NCI-H128 (cell line): ENCODE data around the gene C20orf202.

Experiments
- DNase-seq: peaks from one replicate; lab custom pipeline; 2025; ENCODE audit not compliant: unreplicated experiment; lab: John Stamatoyannopoulos, UW

C20orf202 gene

GRCh38 chr20:1184260-1184637 is 19.0 kb upstream of the C20orf202 start:
- DNase-seq: no peak

DNA sequence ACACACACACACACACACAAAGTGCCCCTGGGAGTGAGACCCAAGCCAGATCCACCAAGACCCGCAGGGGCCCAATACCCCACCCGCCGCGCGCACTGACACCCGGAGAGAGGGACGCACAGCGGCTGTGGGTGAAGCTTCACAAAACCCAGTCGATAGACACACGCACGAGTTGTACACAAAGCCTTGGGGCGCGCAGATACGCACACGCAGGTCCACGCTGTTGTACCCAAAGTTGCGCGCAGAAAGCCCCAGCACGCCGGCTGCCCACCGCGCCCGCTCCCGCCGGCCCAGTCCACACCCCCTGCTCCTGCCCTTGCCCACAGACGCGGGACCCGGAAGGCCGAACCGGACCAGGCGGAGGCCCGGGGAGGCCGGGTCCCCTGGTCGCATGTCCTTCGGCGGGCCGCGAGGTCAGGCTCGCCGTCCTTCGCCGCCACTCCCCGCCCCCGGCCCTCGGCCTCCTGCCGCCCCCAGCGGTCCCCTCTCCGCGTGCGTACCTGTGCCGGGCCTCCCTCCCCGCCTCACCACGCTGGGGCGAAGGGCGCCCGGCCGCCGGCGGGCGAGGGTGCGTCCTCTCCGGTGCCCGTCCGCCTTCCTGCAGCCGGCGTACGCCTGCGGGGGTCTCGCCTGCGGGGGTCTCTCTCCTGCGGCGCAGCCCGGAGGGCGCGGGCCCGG is 18.5 kb upstream of the C20orf202 start, which contains the start of gene TMEM74B:
Gene TMEM74B (minus strand): TSS at position 344 of the 678 bp plus-strand sequence. CDS start 1,180 bp downstream, outside the sequence.
- DNase-seq: no peak

DNA sequence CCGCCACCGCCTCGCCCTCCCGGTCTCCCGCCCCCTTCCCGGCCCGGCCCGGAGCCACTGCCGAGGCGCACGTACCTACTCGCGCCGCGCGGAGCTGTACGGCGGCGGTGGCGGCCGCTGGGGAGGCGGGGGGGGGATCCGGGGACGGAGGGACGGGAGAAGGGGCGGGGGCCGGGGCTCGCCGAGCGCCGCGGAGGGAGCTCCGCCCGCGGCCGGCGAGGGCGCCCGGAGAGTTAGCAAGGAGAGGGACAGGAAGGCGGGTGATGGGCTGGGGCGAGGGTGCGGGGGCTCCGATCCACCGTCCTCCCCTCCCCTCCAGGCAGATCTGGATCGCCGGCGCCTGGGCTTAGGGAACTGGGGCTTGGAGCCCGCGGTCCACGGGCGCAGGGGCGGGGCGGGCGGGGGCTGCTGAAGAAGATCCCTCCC is 17.9 kb upstream of the C20orf202 start:
- DNase-seq: no peak

GRCh38 chr20:1185790-1186334 is 17.4 kb upstream of the C20orf202 start:
- DNase-seq: peak; percentile 7

DNA sequence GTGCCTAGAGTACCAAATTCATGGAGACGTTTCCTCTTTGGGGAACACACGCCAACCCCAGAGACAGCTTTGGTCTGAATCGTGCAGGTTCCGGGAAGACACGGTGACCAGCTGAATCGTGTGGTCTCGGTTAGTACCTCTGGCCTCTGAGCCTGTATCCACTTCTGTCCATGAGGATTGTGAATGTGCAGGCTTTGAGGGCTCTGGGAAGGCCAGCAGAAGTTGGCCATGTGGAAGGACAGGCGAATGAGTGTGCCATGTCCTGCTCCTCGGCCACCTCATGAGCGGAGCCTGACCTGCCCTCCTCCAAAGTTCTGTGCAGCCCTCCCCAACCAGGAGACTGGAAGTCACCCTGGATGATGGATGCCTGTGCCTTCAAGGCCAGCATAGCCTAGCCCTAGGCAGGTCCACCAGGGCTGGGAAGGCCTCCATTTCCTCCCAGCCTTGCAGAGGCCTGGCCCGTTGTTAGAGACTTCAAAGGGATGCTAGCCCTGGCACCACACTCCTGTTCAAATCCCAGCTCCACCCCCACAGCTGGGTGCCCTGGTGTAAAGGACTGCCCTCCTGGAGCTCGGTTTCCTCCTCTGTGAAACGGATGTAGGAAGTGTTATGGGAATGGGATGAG is 16.8 kb upstream of the C20orf202 start:
- DNase-seq: no peak

DNA sequence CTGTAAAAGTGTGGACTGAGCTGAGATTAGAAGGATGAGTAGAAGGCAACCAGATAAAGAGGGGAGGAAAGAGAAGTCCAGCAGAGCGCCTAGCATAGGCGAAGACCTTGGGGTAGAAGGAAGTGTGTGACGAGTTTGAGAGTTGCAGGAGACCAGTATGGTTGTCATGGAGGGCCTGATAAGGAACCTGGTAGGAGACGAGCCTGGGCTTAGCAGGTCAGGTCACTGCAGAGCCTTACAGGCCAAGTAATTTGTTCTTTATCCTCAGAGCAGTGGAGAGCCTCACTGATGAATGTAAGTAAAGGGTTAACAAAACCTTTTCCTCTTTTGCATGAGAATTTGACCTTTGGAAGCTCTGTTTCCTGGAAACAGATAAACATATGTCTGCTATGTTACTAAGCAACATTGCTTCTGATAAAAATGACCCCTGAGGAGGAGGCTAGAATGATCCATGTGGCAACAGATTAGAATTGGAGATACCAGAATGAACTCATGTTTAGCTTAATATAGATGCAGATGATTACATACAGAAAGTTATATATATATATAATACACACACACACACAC is 15.6 kb upstream of the C20orf202 start:
- no peak for DNase-seq

DNA sequence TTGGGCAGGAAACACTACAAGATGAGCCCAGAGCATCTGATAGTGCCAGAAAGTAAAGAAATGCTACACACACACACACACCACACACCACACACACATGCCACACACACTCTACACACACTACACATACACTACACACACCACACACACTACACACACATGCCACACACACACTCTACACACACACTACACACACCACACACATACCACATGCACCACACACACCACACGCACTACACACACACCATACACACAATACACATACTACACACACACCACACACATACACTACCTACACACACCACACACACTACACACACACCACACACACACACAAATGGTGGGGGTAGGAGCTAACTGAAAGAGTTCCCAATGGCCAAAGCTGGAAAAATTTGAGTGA is 14.9 kb upstream of the C20orf202 start:
- no peak for DNase-seq

DNA sequence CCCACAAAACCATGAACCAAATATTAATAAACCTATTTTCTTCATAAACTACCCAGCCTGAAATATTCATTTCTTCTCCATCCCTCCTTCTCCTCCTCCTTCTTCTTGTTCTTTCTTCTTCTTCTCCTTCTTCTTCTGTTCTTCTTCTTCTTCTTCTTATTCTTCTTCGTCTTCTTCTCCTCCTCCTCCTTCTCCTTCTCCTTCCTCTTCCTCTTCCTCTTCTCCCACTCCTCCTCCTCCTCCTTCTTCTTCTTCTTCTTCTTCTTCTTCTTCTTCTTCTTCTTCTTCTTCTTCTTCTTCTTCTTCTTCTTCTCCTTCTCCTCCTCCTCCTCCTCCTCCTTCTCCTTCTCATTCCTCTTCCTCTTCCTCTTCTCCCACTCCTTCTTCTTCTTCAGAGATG is 13.4 kb upstream of the C20orf202 start:
- DNase-seq: no peak

- no peak for DNase-seq
Observed at GRCh38 chr20:1190847-1191246, 12.4 kb upstream of the C20orf202 start.

- DNase-seq: no peak
Observed at GRCh38 chr20:1191299-1191698, 12.0 kb upstream of the C20orf202 start.

DNA sequence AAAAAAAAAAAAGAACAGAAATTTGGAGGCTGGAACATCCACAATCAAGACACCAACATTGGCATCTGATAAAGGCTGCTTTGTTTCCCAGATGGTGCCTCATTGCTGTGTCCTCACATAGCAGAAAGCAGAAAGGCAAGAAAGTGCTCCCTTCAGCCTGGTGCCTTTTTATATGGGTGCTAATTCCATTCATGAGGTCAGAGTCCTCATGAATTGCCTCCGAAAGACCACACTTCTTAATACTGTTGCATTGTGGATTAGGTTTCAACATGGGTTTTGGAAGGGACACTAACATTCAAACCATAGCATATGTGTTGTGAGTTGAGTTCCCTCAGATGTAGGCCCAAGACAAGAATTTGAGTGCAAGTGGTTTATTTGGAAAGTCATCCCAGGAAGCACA is 8.0 kb upstream of the C20orf202 start:
- no peak for DNase-seq

- DNase-seq: no peak
Observed at GRCh38 chr20:1196634-1197033, 6.6 kb upstream of the C20orf202 start.

DNA sequence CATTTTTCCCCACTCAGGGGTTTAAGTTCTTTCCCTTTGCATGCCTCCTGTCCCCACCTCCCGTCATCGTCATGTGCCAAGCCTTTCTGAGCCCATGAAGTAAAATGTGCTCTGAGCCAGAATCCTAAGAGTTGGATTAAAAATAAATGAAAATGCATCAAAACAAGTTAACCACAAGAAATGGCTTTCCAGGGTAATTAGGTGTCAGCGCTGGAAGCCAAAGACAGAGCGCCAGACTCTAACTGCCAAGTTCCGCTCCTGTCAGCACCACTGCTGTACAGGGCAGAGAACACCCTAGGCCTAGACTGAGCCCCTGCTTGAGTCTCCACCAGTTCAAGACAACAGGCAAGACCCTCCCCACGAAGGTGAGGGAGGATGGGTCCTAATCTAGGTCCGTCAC is 5.5 kb upstream of the C20orf202 start:
- DNase-seq: no peak

- DNase-seq: no peak
Observed at GRCh38 chr20:1198751-1199150, 4.5 kb upstream of the C20orf202 start.

DNA sequence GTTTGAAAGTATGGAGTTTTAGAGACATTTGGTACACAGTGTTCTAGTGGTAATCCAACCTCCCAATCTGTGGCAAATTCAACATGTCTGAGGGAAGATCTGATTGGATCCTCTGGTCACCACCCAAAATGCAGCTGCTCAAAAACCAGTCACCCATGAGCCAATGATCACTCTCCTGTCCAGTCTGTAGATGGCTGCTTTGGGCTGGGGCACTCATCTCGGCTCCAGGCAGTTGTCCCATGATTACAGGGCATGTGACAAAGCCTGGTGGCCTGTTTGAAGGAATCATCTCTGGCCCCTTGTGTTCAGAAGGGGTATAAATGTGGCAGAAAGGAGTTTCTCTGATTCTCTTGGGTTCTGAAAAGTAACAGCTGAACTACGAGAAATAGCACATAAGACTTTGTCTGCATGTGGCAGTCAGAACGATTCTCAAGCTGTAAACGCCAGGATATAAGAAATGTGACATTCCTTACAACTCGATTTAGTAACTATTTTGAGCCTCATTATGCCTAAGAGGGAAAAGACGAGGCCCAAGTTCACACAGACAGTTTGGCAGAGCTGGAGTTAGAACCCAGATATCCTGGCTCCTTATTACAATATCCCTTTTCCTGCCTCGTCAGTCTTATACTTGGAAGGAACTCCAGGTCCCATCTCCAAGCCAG is 3.9 kb upstream of the C20orf202 start:
- no peak for DNase-seq

DNA sequence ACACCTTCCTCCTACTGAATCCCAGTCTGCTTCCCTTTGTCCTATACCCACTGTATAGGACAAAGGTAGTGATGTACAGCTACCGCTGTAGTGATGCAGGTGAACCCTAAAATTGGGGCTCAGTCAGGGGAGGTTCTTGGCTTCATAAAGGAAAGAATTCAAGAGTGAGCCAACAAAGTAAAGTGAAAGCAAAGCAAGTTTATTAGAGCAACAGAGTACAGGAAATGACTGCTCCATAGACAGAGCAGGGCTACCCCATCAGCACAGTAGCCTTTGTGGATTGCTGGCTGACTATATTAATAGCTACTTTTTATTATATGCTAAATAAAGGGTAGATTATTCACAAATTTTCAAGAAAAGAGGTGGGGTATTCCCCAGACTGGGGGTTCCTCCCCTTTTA is 3.3 kb upstream of the C20orf202 start:
- DNase-seq: no peak

- no peak for DNase-seq
Observed at GRCh38 chr20:1203630-1204029, 376 bp downstream of the C20orf202 start.

DNA sequence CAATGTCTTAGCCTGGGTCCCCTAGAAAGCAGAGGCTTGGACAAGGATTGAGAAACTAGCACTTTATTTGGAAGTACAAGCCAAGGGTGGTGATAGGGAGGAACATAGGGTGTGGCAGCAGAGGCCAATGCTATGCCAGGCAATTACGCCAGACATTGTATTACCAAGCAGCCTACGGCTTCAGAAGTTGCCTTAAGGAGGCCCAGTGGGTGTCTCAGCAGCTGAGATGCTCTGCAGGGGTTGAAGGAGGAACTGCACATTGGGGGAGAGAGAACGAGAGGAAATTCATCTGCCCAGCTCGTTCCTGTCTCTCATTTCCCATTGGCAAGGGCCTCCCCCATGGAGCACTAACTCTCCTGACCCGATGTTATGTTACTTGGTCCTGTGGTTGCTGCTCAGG is 859 bp downstream of the C20orf202 start:
- no peak for DNase-seq

DNA sequence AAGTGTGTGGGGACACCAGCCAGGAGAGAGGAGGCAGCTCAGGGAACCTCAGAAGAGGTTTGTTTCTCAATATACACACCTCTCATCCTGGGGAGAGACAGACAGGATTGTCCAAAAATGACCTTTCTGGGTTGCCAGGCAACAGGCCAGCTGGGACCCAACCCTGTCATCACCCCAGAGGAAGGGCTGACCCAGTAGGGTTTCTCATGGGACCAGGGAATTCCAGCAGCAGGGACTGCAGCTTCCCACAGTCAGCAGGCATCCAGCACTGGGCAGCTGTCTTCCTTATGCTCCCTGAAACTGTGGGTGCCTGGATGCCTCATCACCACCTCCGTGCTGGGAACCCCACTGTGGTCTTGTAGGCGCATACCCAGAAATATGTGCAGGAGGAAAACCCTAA is 1.3 kb downstream of the C20orf202 start:
- DNase-seq: no peak

DNA sequence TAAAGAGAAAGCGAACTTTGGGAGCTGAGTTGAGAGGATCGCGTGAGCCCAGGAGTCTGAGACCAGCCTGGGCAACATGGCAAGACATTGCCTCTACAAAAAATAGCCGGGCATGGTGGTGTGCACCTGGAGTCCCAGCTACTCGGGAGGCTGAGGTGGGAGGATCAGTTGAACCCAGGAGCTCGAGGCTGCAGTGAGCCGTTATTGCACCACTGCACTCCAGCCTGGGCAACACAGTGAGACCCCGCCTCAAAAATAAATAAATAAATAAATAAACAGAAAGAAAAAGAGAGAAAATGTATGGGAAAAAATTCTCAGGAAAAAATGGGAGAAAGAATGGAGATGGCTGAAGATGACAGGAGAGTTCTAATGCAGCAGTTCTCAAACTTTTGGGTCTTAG is 2.5 kb downstream of the C20orf202 start:
- DNase-seq: no peak

- no peak for DNase-seq
Observed at GRCh38 chr20:1206366-1207148, 3.3 kb downstream of the C20orf202 start.
